C4-2B (cell line): ENCODE data around the gene DKK3.

Source experiments
- ZFX ChIP-seq: fragments of 450-650 bp; IDR thresholded peaks from 2 replicates; pipeline ENCODE4 v1.6.1; 2017
- TF ChIP-seq, protein P1 (sequence below): fragments of 450-650 bp; conservative IDR thresholded peaks from 2 replicates; pipeline ENCODE4 v1.5.1; 2017; ENCODE audit warnings: mild to moderate bottlenecking

DNA sequence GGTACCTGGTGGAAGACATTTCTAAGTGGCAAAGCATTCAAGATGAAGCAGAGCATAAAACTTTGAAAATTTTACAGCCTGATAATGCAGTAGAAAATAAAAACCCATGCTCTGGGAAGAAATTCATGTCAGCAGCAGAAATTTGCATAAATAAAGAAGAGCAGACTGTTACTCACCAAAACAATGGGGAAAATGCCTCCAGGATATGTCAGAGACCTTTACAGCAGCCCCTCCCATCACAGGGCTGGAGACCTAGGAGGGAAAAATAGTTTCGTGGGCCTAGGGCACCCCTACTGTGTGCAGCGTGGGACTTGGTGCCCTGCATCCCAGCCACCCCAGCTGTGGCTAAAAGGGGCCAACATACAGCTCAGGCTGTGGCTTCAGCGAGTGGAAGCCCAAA is 5.4 kb upstream of the DKK3 start:
- TF ChIP-seq, protein P1, sequence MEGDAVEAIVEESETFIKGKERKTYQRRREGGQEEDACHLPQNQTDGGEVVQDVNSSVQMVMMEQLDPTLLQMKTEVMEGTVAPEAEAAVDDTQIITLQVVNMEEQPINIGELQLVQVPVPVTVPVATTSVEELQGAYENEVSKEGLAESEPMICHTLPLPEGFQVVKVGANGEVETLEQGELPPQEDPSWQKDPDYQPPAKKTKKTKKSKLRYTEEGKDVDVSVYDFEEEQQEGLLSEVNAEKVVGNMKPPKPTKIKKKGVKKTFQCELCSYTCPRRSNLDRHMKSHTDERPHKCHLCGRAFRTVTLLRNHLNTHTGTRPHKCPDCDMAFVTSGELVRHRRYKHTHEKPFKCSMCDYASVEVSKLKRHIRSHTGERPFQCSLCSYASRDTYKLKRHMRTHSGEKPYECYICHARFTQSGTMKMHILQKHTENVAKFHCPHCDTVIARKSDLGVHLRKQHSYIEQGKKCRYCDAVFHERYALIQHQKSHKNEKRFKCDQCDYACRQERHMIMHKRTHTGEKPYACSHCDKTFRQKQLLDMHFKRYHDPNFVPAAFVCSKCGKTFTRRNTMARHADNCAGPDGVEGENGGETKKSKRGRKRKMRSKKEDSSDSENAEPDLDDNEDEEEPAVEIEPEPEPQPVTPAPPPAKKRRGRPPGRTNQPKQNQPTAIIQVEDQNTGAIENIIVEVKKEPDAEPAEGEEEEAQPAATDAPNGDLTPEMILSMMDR = no peak
- no peak for TF ChIP-seq ZFX
